GM12892 (cell line): ENCODE results near the gene MROH2B.

Experiments used
- POLR2A ChIP-seq: IDR thresholded peaks from 2 replicates; pipeline ENCODE4 v1.6.1; 2011; ENCODE audit warnings: low read depth, low read length, control low read depth
- POLR2AphosphoS5 ChIP-seq: IDR thresholded peaks from 2 replicates; pipeline ENCODE4 v1.6.1; 2011; ENCODE audit warnings: low read depth, low read length, control low read depth
- TAF1 ChIP-seq: IDR thresholded peaks from 2 replicates; pipeline ENCODE4 v1.6.1; 2011; ENCODE audit warnings: low read depth, mild to moderate bottlenecking, control low read depth, low read length, borderline replicate concordance

DNA sequence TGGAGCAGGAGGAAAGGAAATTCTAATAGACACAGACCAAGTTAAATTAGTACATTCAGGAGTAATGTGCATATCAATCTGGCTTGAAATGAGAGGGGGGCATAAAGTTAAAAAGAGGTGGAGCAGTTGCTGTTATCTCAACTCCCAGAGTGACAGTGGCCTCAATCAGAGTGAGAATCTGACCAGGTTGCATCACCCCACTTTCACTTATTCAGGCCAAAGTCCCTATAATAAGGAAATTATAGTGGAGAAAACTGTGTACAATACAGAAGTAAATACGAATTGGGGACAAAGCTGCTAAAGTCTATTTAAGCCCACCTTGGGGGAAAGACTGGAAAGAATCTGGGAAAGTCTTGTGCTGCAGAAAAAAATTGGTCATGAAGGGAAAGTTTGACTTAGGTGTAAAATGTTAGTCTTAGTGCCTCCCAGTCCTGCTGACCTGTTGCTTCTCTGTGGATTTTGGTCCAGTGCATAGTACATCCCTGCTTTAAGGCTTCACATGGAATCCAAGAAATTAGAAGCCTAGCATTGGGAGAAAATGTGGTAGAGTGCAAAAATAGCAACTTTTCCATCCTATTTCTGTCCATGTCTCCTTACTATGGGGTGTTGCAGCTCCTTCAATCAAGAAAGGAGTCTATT, 27.9 kb downstream of the MROH2B start:
- no peak for TF ChIP-seq POLR2A
- no peak for TF ChIP-seq TAF1
- no peak for TF ChIP-seq POLR2AphosphoS5
